HepG2 (cell line): Measurements from ENCODE around the gene ALPK3. TPM values are rescaled to one million over a fixed set of nuclear protein-coding genes. Genes with fewer than 3 reads are reported as not detected.

Experiments
- BCL6 ChIP-seq: IDR thresholded peaks from 2 replicates; pipeline ENCODE4 v1.6.1; 2016; ENCODE audit warnings: missing genetic modification reagents, missing compliant biosample characterization
- CAMTA2 ChIP-seq: sonication (generic); formaldehyde crosslinking; IDR thresholded peaks from 2 replicates; pipeline ENCODE4 v1.4.0; 2020; ENCODE audit warnings: mild to moderate bottlenecking, missing genetic modification reagents, borderline replicate concordance
- DMTF1 ChIP-seq: sonication (generic); formaldehyde crosslinking; IDR thresholded peaks from 2 replicates; pipeline ENCODE4 v1.4.0; 2020; ENCODE audit warnings: mild to moderate bottlenecking, missing genetic modification reagents
- DRAP1 ChIP-seq: IDR thresholded peaks from 2 replicates; pipeline ENCODE4 v1.6.1; 2016; ENCODE audit warnings: missing genetic modification reagents, missing compliant biosample characterization
- ELF1 ChIP-seq: sonication (generic); formaldehyde crosslinking; IDR thresholded peaks from 2 replicates; pipeline ENCODE4 v1.4.0; 2020; ENCODE audit warnings: missing genetic modification reagents
- HMGA1 ChIP-seq: sonication (generic); formaldehyde crosslinking; conservative IDR thresholded peaks from 2 replicates; pipeline ENCODE4 v1.4.0; 2020; ENCODE audit warnings: missing genetic modification reagents
- JUND ChIP-seq: sonication (generic); formaldehyde crosslinking; IDR thresholded peaks from 2 replicates; pipeline ENCODE4 v1.8.0; 2022; ENCODE audit warnings: mild to moderate bottlenecking, missing genetic modification reagents
- KDM6A ChIP-seq: IDR thresholded peaks from 2 replicates; pipeline ENCODE4 v1.6.1; 2016; ENCODE audit warnings: low read depth
- NFKBIZ ChIP-seq: IDR thresholded peaks from 2 replicates; pipeline ENCODE4 v1.6.1; 2018; ENCODE audit warnings: missing genetic modification reagents, missing compliant biosample characterization
- NR2F6 ChIP-seq, 2 experiments: IDR thresholded peaks; 2 replicates each; pipeline ENCODE4 v1.6.1; 2016; ENCODE audit warnings: antibody characterized with exemption in 1 of 2, mild to moderate bottlenecking in 1 of 2
- PATZ1 ChIP-seq: sonication (generic); formaldehyde crosslinking; IDR thresholded peaks from 2 replicates; pipeline ENCODE4 v1.4.0; 2020; ENCODE audit warnings: missing genetic modification reagents
- RFXANK ChIP-seq: IDR thresholded peaks from 2 replicates; pipeline ENCODE4 v1.6.1; 2016
- RORA ChIP-seq: sonication (generic); formaldehyde crosslinking; IDR thresholded peaks from 2 replicates; pipeline ENCODE4 v1.5.0; 2020; ENCODE audit warnings: mild to moderate bottlenecking, missing genetic modification reagents, moderate library complexity
- SRF ChIP-seq: IDR thresholded peaks from 2 replicates; pipeline ENCODE4 v1.6.1; 2011; ENCODE audit warnings: mild to moderate bottlenecking, low read depth, low read length, moderate library complexity
- TAF15 ChIP-seq: fragments of 200-400 bp; formaldehyde crosslinking; IDR thresholded peaks from one replicate; pipeline ENCODE4 v1.6.1; 2018; ENCODE audit warnings: mild to moderate bottlenecking, low read depth, low read length; ENCODE audit not compliant: poor library complexity, severe bottlenecking
- TEAD2 ChIP-seq: sonication (generic); formaldehyde crosslinking; IDR thresholded peaks from 2 replicates; pipeline ENCODE4 v1.9.0; 2021; ENCODE audit warnings: missing genetic modification reagents
- TOE1 ChIP-seq: sonication (generic); formaldehyde crosslinking; IDR thresholded peaks from 2 replicates; pipeline ENCODE4 v1.4.0; 2020; ENCODE audit warnings: mild to moderate bottlenecking, missing genetic modification reagents
- YY1 ChIP-seq: IDR thresholded peaks from 2 replicates; pipeline ENCODE4 v1.6.1; 2011; ENCODE audit warnings: low read length, low read depth, moderate library complexity, mild to moderate bottlenecking; ENCODE audit not compliant: insufficient read depth, insufficient replicate concordance
- ZBTB2 ChIP-seq: sonication (generic); formaldehyde crosslinking; IDR thresholded peaks from 2 replicates; pipeline ENCODE4 v1.8.0; 2022; ENCODE audit warnings: low read depth, missing genetic modification reagents
- ZMYM4 ChIP-seq: sonication (generic); formaldehyde crosslinking; IDR thresholded peaks from 2 replicates; pipeline ENCODE4 v1.8.1; 2023; ENCODE audit warnings: mild to moderate bottlenecking, missing genetic modification reagents
- ZNF761 ChIP-seq: sonication (generic); formaldehyde crosslinking; conservative IDR thresholded peaks from 2 replicates; pipeline ENCODE4 v1.4.0; 2020; ENCODE audit warnings: mild to moderate bottlenecking, missing genetic modification reagents
- ZNF850 ChIP-seq: sonication (generic); formaldehyde crosslinking; conservative IDR thresholded peaks from 2 replicates; pipeline ENCODE4 v1.9.0; 2021; ENCODE audit warnings: mild to moderate bottlenecking, missing genetic modification reagents
- polyA plus RNA-seq, 8 experiments: library from polyadenylated mRNA; depleted of rRNA in 3 of 8; stranded (reverse) in 7 of 8; unstranded in 1 of 8; fragments of >200 nt; fragmentation: Illumina TruSeq in 4 of 8; extraction: Trizol in 4 of 8; gene quantifications; 2 replicates each; pipeline versions ENCODE4 v1.2.1 to v1.2.3, GENCODE V29; 2011 to 2016; ENCODE audit warnings: low read depth in 4 of 8, missing spikeins in 1 of 8, mixed read lengths in 1 of 8; ENCODE audit not compliant: insufficient read depth in 1 of 8
- total RNA-seq, 5 experiments: library from RNA; depleted of rRNA; stranded (reverse); fragments of >200 nt; fragmentation: Illumina TruSeq; extraction: Trizol; gene quantifications; 2 replicates each; pipeline ENCODE4 v1.2.3, GENCODE V29; 2016; ENCODE audit warnings: low read depth in 1 of 5

The ALPK3 gene
- total and polyA plus RNA-seq, 2 of the 13 experiments (the other 11 are each of a cell fraction or from before 2014, with no cell fraction given) = 0.04 to 0.42 TPM

- no peak for TF ChIP-seq DMTF1 (CRISPR knock-in tag)
- TF ChIP-seq PATZ1 = no peak
- no peak for TF ChIP-seq NR2F6 (IDR thresholded peaks at IDR 0.05)
- peak; percentile 56; the same call in 1 of the 2 replicates for TF ChIP-seq NR2F6 (CRISPR knock-in tag; IDR thresholded peaks at IDR 0.05)
- peak; percentile 42; the same call in 1 of the 2 replicates for TF ChIP-seq KDM6A (CRISPR knock-in tag)
- no peak for TF ChIP-seq SRF
- no peak for TF ChIP-seq JUND (CRISPR knock-in tag)
- no peak for TF ChIP-seq CAMTA2
- peak; percentile 49; the same call in 1 of the 2 replicates for TF ChIP-seq DRAP1 (CRISPR knock-in tag)
- no peak for TF ChIP-seq RFXANK (CRISPR knock-in tag)
- no peak for TF ChIP-seq ZBTB2
- TF ChIP-seq ELF1 (CRISPR knock-in tag) = no peak; the same call in 1 of the 2 replicates
- TF ChIP-seq TEAD2 (CRISPR knock-in tag) = no peak
- no peak for TF ChIP-seq ZNF761 (CRISPR knock-in tag)
- TF ChIP-seq ZNF850 (CRISPR knock-in tag) = no peak
- TF ChIP-seq NFKBIZ (CRISPR knock-in tag) = no peak
- TF ChIP-seq TOE1 (CRISPR knock-in tag) = no peak
- TF ChIP-seq BCL6 = 0 out of 2 replicates have a peak, but pooled peaks have one; percentile 15
- TF ChIP-seq TAF15 = no peak
- TF ChIP-seq RORA (CRISPR knock-in tag) = no peak
- peak; percentile 44; the same call in 1 of the 2 replicates for TF ChIP-seq ZMYM4 (CRISPR knock-in tag)
- TF ChIP-seq HMGA1 (CRISPR knock-in tag) = no peak
- TF ChIP-seq YY1 = no peak
These were observed 67.0 kb downstream of the ALPK3 start, which contains the start of gene SLC28A1 (continued) for GRCh38 chr15:84883916-84884781.
